ENCODE results near the gene TJAP1. TPM values are rescaled to one million over a fixed set of nuclear protein-coding genes. Genes with fewer than 3 reads are reported as not detected.

Gene TJAP1
- total RNA-seq, 1 donor from 2014 or later: 45.3 TPM

DNA sequence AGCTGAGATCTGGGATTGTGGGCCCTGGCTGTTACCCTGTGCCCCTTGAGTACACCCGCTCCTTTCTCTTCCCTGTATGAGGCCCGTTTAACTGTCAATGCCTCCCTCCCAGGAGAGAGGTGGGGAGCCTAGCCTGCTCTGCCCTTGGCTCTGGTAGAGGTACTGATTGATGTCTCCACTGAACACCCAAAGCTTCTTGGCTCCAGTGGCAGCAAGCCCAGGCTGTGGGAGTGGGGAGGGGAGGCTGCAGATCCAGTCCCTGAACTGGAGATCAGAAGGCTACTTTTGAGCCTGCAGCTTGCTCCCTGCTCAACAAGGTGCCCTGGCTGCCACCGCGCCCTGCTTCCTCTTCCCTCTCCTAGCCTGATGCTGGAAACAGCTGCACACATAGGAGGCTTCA lies 25.3 kb downstream of the TJAP1 start:
- H3K4me3 Mint-ChIP-seq: no peak overlapping the region
- H3K27me3 Mint-ChIP-seq: no peaks in the 10 kb centered on the region
- intact Hi-C loops (cut with micrococcal nuclease): no loop called here
- no peaks in the 10 kb centered on the region for H3K9me3 Mint-ChIP-seq
- H3K27ac Mint-ChIP-seq: no peak overlapping the region
- H3K4me1 Mint-ChIP-seq: peaks cover 5% of the 10 kb centered on the region
- peaks cover 82% of the 10 kb centered on the region for H3K36me3 Mint-ChIP-seq (ENCODE audit: low read depth)
- DNase-seq: no peak
- TF ChIP-seq, protein P1, sequence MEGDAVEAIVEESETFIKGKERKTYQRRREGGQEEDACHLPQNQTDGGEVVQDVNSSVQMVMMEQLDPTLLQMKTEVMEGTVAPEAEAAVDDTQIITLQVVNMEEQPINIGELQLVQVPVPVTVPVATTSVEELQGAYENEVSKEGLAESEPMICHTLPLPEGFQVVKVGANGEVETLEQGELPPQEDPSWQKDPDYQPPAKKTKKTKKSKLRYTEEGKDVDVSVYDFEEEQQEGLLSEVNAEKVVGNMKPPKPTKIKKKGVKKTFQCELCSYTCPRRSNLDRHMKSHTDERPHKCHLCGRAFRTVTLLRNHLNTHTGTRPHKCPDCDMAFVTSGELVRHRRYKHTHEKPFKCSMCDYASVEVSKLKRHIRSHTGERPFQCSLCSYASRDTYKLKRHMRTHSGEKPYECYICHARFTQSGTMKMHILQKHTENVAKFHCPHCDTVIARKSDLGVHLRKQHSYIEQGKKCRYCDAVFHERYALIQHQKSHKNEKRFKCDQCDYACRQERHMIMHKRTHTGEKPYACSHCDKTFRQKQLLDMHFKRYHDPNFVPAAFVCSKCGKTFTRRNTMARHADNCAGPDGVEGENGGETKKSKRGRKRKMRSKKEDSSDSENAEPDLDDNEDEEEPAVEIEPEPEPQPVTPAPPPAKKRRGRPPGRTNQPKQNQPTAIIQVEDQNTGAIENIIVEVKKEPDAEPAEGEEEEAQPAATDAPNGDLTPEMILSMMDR (IDR thresholded peaks at IDR 0.05): no peak
- ChIA-PET CTCF (interaction anchor here (0.9 kb wide), 1 partner anchor 14 kb away, joined by 3 read pairs; no protein-coding TSS in a partner anchor), POLR2A (no interaction called here)
- no peak for ATAC-seq (ENCODE audit: low read depth)

DNA sequence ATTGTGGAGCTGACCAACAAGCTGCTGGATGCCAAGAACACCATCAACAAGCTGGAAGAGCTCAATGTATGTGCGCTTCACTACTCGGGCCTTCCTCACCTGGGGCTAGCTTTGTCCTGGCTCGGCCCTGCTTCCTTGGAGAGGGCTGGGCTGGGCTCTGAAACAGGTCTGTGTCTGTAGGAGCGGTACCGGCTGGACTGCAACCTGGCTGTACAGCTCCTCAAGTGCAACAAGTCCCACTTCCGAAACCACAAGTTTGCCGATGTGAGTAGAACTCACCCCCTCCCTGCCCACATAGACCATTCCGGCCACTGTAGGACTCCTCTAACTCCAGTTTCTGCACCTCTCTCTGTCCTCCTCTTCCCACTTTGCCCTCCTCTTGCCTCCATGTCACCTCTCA lies 26.1 kb downstream of the TJAP1 start:
- no peak for DNase-seq
- Mint-ChIP-seq H3K4me3 (no peak overlapping the region), H3K36me3 (ENCODE audit: low read depth) (peaks cover 74% of the 10 kb centered on the region), H3K9me3 (no peaks in the 10 kb centered on the region), H3K27me3 (peaks cover under 1% of the 10 kb centered on the region), H3K27ac (no peak overlapping the region), H3K4me1 (peaks cover 8% of the 10 kb centered on the region)
- intact Hi-C loops (cut with micrococcal nuclease): no loop called here
- ChIA-PET POLR2A (interaction anchor here (0.7 kb wide), 1 partner anchor 139 kb away, joined by 3 read pairs; no protein-coding TSS in a partner anchor), CTCF (interaction anchor here (0.9 to 1.5 kb wide), 2 partner anchors 14 to 26 kb away, joined by 3 to 5 read pairs; partner anchors contain the start of gene TJAP1)
- TF ChIP-seq, protein P1 (IDR thresholded peaks at IDR 0.05): no peak
- no peak for ATAC-seq (ENCODE audit: low read depth)

DNA sequence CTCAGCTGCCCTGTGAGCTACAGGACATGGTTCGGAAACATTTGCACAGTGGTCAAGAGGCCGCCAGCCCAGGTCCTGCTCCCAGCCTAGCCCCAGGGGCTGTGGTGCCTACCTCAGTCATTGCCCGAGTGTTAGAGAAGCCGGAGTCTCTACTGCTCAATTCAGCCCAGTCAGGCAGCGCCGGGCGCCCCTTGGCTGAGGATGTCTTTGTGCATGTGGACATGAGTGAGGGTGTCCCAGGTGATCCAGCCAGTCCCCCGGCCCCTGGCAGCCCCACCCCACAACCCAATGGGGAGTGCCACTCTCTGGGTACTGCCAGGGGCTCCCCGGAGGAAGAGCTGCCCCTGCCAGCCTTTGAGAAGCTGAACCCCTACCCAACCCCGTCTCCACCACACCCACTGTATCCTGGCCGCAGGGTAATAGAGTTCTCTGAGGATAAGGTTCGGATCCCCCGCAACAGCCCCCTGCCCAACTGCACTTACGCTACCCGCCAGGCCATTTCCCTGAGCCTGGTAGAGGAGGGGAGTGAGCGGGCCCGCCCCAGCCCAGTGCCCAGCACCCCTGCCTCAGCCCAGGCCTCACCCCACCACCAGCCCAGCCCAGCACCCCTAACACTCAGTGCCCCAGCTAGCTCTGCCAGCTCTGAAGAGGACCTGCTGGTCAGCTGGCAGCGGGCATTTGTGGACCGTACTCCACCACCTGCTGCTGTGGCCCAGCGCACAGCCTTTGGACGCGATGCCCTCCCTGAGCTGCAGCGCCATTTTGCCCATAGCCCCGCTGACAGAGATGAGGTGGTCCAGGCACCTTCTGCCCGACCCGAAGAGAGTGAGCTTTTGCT lies 27.6 kb downstream of the TJAP1 start:
- H3K27me3 Mint-ChIP-seq: peaks cover 9% of the 10 kb centered on the region
- ATAC-seq (ENCODE audit: low read depth): no peak
- ChIA-PET POLR2A (interaction anchor here (1.1 to 3.2 kb wide), 2 partner anchors 12 to 451 kb away, joined by 3 to 15 read pairs; partner anchors contain the start of genes CUL7, POLR1C and YIPF3), CTCF (interaction anchor here (1.1 to 3.6 kb wide), 8 partner anchors 11 to 167 kb away, joined by 3 to 33 read pairs (median 4); partner anchors contain the start of genes DLK2, POLR1C, TJAP1 and YIPF3)
- H3K27ac Mint-ChIP-seq: no peak overlapping the region
- H3K4me1 Mint-ChIP-seq: peaks cover 17% of the 10 kb centered on the region
- TF ChIP-seq, protein P1 (IDR thresholded peaks at IDR 0.05): no peak
- DNase-seq: no peak
- intact Hi-C loops (cut with micrococcal nuclease): loop anchor here (5.0 kb wide), 1 partner anchor 138 kb away; the partner anchor contains the start of gene ZNF318
- H3K36me3 Mint-ChIP-seq (ENCODE audit: low read depth): peaks cover 58% of the 10 kb centered on the region
- H3K9me3 Mint-ChIP-seq: no peaks in the 10 kb centered on the region
- H3K4me3 Mint-ChIP-seq: no peak overlapping the region

DNA sequence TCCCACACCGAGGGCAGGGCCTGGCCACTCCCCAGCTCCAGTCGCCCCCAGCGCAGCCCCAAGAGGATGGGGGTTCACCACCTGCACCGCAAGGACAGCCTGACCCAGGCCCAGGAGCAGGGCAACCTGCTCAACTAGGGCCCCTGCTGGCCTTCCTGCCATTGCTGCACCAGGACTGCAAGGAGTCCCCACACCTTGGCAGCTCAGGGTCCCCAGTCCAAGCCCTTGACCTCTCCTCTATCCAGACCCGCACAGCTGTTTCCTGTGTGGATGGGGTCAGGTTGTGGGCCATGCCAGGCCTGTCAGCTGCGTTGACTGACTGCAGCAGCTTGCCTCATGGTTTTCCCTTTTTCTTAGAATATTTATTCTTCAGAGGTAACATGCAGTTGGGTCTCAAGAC lies 28.3 kb downstream of the TJAP1 start:
- Mint-ChIP-seq H3K4me3 (no peak overlapping the region), H3K27ac (no peak overlapping the region), H3K27me3 (peaks cover 9% of the 10 kb centered on the region), H3K36me3 (ENCODE audit: low read depth) (peaks cover 51% of the 10 kb centered on the region), H3K9me3 (no peaks in the 10 kb centered on the region), H3K4me1 (peaks cover 19% of the 10 kb centered on the region)
- CTCF ChIA-PET: interaction anchor here (0.7 to 3.6 kb wide), 19 partner anchors 9 to 362 kb away, joined by 3 to 33 read pairs (median 4); partner anchors contain the start of genes ABCC10, CRIP3, DLK2 and DNPH1
- TF ChIP-seq, protein P1 (IDR thresholded peaks at IDR 0.05): no peak
- no peak for DNase-seq
- ATAC-seq (ENCODE audit: low read depth): no peak
- POLR2A ChIA-PET: interaction anchor here (1.0 to 3.2 kb wide), 4 partner anchors 11 to 759 kb away, joined by 3 to 15 read pairs (median 4); partner anchors contain the start of genes CUL7, POLR1C and YIPF3
- intact Hi-C loops (cut with micrococcal nuclease): loop anchor here (1.0 to 5.0 kb wide), 8 partner anchors 29 to 573 kb away; partner anchors contain the start of genes CRIP3, DLK2, DNPH1 and TJAP1

All from activated B cell treated with CpG ODN at 0.5 μM for 24 hours (primary cell).